ENCODE data around the gene LCMT2.

LCMT2 gene

GRCh38 chr15:43277231-43277823 is 53.0 kb downstream of the LCMT2 start:
- TF ChIP-seq, protein P1, sequence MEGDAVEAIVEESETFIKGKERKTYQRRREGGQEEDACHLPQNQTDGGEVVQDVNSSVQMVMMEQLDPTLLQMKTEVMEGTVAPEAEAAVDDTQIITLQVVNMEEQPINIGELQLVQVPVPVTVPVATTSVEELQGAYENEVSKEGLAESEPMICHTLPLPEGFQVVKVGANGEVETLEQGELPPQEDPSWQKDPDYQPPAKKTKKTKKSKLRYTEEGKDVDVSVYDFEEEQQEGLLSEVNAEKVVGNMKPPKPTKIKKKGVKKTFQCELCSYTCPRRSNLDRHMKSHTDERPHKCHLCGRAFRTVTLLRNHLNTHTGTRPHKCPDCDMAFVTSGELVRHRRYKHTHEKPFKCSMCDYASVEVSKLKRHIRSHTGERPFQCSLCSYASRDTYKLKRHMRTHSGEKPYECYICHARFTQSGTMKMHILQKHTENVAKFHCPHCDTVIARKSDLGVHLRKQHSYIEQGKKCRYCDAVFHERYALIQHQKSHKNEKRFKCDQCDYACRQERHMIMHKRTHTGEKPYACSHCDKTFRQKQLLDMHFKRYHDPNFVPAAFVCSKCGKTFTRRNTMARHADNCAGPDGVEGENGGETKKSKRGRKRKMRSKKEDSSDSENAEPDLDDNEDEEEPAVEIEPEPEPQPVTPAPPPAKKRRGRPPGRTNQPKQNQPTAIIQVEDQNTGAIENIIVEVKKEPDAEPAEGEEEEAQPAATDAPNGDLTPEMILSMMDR (IDR thresholded peaks at IDR 0.05; ENCODE audit: extremely low read depth, insufficient read depth, missing control alignments) = no peak
- DNase-seq (ENCODE audit: low spot score) = no peak
- in situ Hi-C loops (cut with MboI; ENCODE audit: low pct_unique_long_range_greater_than_20kb, low sequenced_read_pairs, unreplicated experiment) = no loop called here

- in situ Hi-C loops (cut with MboI; ENCODE audit: low pct_unique_long_range_greater_than_20kb, low sequenced_read_pairs, unreplicated experiment) = no loop called here
Observed at GRCh38 chr15:43276563-43277200, 53.7 kb downstream of the LCMT2 start.

DNA sequence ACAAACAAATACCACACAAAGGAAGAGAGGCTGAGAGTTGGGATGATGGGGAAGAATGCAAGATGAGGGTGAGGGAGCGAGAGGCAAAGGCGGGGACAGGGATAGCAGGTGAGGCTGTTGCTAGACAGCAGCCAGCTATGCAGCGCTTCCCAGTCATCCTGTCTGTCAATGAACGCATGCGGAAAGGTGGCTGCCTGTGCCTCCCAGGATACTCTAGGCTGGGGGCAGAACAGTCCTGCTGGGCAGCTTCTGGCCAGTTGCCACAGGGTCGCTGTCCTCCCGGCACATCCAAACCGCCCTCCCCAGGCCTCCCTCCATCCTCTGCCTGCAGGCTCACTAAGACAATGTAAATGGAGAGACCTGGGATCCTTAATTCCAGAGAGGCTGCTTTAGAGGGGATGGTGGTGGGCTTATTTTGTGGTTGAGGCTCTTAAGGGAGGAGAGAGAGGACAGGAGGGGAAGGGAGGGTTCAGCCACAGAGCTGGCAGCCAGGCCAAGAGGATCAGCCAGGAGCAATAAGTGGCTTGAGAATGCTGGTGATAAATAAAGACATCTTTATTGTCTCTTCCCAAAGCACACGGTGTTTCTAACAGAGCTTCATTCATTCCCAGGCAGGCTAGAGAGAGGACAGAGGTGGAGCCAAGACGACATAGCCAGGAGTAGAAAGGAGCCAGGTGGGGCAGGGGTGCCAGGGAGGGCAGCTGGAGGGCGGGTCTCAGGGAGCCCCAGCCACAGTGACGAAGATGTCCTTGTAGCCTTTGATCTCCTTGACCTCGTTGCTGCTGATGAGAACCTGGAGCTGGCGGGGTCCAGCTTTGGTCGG is 54.4 kb downstream of the LCMT2 start:
- no peak for DNase-seq (ENCODE audit: low spot score)
- in situ Hi-C loops (cut with MboI; ENCODE audit: low pct_unique_long_range_greater_than_20kb, low sequenced_read_pairs, unreplicated experiment) = no loop called here

More at GRCh38 chr15:43276563-43277200, 53.7 kb downstream of the LCMT2 start:
- no peak for DNase-seq (ENCODE audit: low spot score)
- TF ChIP-seq, protein P1 (IDR thresholded peaks at IDR 0.05; ENCODE audit: extremely low read depth, insufficient read depth, missing control alignments) = no peak

GRCh38 chr15:43274136-43274535 is 56.2 kb downstream of the LCMT2 start:
- TF ChIP-seq, protein P1 (IDR thresholded peaks at IDR 0.05; ENCODE audit: extremely low read depth, insufficient read depth, missing control alignments) = no peak
- DNase-seq (ENCODE audit: low spot score) = no peak
- in situ Hi-C loops (cut with MboI; ENCODE audit: low pct_unique_long_range_greater_than_20kb, low sequenced_read_pairs, unreplicated experiment) = no loop called here

More for the DNA sequence above, 54.4 kb downstream of the LCMT2 start:
- TF ChIP-seq, protein P1 (IDR thresholded peaks at IDR 0.05; ENCODE audit: extremely low read depth, insufficient read depth, missing control alignments) = no peak
